ENCODE results near the gene ZNF385C.

- TF ChIP-seq POLR2AphosphoS5 (IDR thresholded peaks at IDR 0.05; ENCODE audit: borderline replicate concordance, low read depth, low read length) (no peak), EZH2 (IDR thresholded peaks at IDR 0.05) (no peak), FOXP2 (optimal IDR thresholded peaks at IDR 0.05; ENCODE audit: control extremely low read depth, extremely low read length, insufficient read depth) (no peak)
Measured at GRCh38 chr17:42138749-42139492, 40.6 kb upstream of the ZNF385C start.
